Astrocyte of the hippocampus (primary cell): ENCODE results near the gene FIGLA.
A peak's percentile ranks its signal among the peaks of the same experiment; 100 is the strongest.

Experiments
- DNase-seq: peaks from one replicate; pipeline ENCODE4 v3.0.0; 2011; ENCODE audit warnings: low read depth, low spot score

FIGLA gene, protein sequence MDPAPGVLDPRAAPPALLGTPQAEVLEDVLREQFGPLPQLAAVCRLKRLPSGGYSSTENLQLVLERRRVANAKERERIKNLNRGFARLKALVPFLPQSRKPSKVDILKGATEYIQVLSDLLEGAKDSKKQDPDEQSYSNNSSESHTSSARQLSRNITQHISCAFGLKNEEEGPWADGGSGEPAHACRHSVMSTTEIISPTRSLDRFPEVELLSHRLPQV

DNA sequence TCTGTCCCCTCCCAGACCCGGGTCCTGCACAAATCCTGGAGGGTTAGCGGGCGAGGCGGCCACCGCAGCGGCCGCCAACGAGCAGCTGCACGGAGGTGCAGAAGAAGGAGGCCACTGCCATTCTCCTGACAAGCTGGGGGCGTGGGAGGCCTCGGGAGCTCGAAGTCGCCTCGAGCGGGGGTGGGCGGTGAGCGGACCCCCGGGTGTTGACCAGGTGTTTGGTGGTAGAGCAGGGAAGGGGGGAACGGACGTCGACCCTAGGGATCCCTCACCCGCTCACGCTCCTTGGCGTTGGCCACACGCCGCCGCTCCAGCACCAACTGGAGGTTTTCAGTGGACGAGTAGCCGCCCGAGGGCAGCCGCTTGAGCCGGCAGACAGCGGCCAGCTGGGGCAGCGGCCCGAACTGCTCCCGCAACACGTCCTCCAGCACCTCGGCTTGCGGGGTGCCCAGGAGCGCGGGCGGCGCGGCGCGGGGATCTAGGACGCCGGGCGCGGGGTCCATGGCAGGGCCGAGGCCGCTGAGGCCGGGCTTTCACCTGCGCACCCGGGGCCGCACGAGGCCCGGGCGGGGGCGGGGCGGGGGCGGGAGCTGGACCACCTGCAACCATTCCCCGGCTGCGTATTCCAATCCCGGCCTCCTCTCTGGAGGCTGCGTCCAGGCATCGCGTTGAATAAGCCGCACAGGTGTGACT lies at the start of gene FIGLA:
TSS of gene FIGLA (minus strand) at position 508 of the 693 bp plus-strand sequence. CDS start at position 503, 5 bp downstream.
- peak; percentile 45 for DNase-seq

DNA sequence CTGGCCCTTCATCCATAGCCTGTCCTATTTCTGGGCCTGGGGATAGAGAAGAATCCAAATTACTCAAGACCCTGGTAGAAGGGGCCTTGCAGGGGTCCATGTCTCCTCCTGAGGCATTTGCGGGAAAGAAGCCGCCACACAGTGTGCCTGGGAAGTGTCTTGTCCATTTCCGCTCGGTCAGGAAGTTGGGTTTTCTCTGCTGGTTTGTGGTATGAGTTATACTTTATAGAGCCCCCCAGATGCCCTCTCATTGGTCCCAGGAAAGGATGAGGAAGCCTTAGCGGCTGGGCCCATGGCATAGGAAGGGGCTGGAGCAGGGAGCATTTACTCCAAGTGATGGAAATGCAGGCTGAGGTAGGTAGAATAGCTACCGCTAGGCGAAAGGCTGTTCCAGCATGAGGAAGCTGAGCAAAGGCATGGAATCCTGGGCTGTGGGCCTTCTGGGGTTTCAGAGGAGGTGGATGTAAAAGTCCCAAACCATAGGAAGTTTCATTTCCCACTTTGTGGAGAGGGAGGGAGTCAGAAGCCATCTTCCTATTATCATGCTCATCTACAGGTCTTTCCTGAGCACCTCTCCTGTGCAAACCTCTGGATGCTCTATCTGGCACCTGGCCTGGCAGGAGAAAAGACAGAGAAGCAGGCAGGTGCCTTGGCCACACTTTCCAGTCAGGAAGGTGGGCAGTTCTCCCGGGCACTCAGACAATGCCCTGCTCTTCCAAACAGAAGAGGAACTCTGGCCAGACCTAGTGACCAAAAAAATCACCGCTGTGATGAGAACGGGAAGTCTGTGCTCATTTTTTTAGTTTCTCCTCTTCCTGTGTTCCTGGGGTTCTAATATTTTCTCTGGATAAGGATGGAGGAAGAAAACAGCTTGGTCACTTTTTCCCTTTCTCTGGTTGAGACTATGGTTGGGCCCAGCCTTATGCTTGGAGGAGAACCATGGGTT lies 47.8 kb upstream of the FIGLA start:
- no peak for DNase-seq

DNA sequence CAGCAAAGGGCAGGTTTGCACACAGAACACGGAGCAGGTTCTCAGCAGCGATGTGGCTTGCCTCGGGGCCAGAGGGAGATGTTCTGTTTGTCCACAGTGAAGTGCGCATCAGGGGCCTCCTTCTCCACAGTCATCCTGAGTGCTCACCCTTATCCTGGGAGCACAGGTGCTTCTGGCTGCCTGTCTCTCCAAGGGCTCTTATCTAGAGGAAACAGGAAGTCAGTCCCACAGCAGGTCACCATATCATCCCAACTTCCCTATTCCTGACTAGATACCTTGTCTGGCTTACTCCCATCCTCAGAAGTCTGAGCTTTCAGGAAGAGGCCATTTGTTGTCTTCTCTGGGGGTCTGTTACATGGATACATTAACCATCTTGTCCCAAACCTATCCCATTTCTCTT lies 45.2 kb upstream of the FIGLA start, which contains the start of gene CD207:
TSS of gene CD207 (minus strand) at position 174 of the 400 bp plus-strand sequence. CDS start at position 134, 40 bp downstream.
- no peak for DNase-seq

DNA sequence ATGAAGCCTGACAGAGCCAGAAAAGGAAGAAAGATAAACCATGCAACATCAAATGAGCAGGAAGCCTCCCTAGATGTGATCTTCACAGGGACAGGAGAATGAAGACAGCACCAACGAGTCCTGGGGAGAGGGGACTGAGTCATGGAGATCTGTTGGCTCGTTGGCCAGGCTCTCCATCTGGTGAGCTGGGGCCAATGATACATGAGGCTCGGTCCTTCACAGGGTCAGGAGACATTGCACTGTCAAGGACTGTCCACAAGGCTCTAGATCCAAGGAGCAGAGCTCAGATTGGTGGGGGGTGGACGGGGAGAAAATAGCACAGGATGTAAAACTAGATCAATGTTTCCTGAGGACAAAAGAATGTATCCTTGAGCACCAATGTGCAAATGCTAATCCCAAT lies 44.4 kb upstream of the FIGLA start:
- DNase-seq, result no peak

DNA sequence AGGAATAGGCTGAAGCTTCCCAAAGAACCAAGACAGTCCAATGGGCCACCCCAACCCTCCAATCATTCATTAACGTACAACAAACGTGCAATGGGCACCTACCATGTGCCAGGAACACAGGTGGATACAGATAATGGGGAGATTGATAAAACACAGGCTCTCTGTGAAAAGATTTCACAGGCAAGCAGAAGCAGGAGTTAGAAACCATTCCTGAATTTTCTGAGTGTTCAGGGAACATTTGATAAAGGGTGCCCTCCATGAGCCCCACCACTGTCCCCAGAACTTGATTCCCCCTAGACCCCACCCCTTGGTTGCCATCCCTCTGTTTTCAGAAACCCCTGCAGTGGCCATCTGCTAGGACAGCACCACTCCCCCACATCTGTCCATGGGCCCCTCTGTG lies 43.7 kb upstream of the FIGLA start:
- no peak for DNase-seq

DNA sequence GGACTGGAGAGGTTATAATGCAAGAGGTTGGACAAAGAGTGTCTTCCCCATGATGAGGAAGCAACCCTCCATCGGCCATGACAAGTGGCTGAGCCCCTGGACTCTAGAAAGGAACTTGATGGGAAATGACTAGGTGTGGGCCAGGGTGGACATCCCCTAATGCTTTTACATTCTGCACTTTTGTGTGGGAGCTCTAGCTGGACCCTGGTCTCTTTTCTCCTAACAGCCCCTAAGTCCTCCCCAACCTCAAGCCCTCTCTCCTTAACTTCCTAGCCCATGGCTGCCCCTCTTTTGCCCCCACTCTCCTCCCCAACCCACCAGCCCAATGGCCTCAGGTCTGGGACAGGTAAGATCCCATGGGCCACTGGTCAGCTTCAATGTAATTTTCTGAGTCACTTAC lies 42.8 kb upstream of the FIGLA start:
- DNase-seq, result no peak

DNA sequence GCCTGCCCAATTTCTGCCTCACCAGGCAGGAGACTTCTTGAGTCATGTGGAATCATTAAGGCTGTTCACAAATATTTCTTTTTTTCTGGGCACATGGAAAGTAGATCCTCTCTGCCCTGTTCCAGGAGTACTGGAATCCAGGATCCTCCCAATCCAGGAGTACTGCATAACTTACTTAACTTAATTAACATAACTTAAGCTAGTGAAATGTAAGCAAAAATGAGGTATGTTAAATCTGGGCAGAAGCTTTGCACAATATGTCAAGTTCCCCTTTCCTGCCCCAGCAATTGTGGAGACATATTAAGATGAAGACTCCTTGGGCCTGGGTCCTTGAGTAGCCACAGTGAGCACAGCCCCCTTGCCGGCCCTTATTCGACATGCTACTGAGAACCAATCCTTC lies 41.9 kb upstream of the FIGLA start:
- no peak for DNase-seq

DNA sequence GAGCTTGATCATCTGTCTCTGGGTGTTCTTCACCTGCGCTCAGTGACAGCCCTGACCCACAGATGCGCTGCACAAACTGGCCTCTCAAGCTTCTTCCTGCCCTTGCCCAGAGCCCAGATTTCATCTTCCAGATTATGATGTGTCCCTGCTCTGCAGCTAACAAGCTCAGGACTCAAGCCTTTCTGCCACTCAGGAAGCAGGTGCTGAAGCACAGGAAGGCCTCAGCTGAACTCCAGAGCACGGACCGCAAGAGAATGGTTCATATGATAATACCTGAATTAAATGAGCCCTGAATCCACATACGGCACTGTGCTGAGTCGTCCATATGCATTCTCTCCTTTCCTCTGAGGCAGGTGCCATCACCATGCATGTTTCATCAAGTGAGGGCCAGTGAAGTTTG lies 41.4 kb upstream of the FIGLA start:
- no peak for DNase-seq

DNA sequence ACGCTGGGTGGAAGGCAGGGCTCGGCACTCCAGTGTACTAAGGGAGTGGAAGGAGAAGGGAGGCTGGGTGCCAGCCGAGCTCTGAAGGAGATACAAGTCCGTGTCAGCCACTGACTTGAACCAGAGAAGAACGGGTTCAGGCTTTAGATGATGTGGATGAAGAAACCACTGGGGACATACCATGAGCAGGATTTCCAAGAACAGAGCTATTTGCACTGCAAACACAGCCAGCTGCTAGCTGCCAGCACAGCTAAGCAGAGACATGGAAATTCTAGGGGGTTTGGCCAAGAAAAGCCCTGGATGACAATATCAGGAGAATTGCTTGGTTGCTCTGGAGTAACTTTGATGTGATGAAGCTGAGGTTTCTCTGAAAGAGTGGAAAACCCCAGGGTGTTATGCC lies 39.9 kb upstream of the FIGLA start:
- DNase-seq, result no peak

DNA sequence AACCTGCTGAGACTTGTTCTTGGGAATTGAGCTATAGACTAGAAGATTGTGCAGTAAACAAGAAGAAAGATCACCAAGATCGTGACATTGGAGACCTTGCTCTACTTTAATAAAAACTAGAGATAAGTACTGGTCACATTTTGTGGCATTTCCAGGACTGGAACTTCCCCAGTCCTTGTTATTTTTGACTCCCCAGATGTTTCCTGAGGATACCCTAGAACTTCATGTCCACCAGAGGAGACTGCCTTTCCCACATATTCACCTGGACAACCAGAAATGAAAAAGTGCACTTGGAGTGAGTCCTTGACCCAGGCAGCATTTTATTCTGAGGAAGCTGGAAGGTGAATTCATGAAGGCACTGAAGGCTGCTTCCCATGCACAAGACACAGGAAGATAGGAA lies 39.5 kb upstream of the FIGLA start:
- DNase-seq, result no peak

DNA sequence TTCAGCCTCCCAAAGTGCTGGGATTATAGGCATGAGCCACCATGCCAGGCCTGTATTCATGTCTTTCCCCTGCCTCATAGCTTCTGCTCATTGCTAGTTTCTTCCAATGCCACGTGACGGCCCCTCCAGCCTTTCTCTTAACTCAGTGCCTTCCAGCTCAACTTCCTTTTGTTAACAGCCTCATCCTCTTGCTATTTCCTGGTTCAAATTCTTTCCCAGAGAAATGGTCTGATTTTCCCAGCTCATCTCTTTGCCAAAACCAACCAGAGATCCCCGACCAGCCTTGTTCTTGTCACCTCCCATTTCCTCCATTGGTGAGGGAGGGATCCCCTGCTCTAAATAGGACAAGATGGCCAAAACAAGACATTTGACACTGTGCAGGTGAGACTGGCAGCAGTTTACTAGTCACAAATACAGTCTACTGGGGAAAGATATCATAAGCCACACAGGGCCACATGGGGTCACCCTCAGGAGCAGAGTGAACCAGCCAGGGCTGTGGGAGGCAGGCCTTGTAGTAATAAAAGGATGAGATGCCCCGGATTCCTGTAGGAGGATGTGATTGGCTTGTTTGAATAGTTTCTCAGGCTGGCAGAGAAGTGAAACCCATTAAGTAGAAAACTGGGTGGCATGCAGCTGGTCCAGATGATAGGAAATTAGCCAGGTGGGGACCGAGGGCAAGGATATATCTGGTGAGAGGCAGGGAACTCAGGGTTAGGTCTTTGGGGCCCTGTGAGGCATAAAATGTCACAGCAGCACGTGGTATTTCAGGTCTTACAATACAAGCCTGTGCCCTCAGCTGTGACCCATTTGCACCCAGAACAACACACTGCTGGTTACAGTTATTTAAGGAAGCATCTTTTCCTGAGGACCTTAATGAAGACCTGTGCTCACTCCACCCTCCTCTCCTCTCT lies 38.7 kb upstream of the FIGLA start:
- no peak for DNase-seq

DNA sequence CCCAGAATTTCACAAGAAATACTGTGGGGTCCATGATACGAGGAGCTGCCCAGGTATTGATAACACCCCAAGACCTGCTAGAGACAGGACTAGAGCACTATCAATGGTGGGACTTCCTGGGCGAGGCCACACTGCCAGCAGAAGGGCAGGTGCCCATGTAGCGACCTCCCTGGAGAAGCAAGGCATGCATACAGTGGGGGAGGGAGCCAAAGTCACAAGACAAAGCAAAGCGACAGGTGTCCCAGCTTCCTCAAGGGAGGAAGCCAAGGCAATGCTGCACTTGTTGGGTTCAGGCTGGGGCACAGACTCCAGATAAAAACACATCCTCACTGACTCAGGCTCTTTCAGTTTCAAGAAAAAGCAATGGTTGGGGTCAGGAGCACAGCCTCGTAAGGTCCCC lies 37.7 kb upstream of the FIGLA start:
- DNase-seq, result no peak

DNA sequence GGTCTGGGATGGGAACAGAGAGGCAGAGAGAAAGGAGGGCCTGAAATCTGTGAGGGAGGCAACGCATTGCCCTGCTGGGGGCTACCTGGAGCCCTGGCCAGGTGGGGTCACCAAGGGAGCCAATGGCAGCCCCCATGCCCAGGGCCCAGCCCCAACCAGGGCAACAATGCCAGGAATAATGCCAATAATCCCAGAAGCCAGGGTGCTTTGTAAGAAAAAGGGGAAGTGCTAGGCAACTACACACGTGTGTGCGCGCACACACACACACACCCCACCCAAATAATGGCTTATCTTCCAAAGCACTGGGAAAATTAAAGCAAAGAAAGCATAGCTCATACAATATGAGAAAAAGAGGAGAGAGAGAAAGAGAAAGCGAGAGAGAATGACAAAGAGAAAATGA lies 36.9 kb upstream of the FIGLA start:
- no peak for DNase-seq

DNA sequence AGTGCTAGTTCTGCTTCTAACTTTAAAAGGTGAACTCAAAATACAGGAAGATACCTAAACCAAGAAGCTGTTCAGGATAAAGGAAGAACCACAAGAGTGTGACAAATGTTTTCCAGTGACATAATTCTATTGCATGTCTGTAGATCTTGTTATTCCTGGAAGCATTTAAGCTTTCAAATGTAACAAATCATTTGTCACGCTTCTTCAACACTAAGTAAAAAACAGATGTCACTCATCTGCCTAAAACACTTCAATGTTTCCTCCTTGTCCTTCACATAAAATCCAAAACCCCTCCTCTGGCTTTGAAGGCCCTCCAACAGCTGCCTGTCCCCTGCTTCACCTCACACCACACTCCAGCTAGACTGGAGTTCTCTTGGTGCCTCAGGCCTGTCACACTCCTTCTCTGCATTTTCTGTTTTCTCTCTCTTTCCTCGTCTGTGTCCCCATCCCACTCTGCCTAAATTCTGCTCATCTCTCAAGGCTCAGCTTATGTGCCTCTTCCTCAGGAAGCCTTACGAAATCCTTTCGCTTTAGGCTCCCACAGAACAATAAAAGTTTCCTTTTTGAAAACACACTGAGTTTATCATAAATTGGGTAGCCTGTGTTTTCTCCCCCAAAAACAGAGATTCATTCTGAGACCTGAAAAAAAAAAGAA lies 36.4 kb upstream of the FIGLA start:
- DNase-seq, result no peak

DNA sequence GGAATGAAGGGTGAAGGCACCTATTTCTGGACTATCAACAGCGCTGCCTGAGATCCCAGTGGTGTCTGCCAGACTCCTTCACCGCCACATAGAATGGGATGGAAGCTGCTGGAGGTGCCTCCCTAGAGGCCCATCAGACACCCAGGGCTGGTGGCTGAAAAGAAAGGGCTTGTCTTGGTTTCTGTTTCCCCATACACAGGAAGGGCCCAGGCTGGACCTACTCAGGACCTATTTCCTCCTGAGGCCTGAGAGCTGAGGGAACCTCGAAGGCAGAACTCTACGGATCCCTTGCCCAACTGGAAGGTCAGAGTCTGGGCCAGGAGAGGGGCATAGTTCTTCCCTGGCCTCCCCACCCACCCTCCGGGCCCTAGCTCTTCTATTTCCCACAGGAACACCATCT lies 32.8 kb upstream of the FIGLA start:
- DNase-seq, result no peak

DNA sequence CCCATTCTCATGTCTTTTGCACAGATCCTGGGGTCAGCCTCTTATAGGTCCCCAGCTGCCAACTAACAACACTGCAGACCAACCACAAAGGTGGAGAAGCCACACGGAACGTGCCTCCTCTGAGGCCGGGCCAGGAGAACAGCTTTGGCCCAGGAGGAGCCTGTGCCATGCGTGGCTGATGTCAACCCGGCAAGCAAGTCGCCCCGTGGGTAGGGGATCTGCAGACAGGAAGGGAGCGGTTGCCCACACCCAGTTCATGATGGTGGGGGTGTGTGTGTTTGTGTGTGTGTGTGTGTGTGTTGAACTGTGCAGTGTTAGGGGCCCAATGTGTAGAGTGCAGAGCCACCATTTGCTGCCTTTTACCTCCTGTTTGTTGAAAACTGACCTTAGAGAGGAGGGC lies 32.4 kb upstream of the FIGLA start:
- DNase-seq, result no peak

DNA sequence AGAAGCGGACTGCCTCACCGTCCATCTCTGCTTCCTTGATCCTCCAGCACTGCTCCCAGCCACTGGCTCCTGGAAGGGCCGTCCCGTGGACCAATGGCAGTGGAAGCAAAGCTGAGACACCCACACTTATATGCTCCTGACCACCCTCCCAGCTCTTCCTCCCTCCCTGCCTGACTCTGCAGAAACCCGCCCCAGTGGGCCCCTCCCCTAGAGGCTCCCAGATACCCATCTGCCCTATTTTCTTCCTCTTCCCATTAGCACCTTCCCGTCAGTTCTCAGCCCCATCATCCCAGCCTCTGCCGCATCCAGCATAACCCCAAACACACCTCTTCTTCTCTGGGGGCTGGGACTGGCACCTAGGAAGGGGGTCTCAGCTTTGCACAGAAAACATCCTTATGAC lies 30.1 kb upstream of the FIGLA start, which contains the start of gene CLEC4F:
TSS of gene CLEC4F (minus strand) at position 101 of the 400 bp plus-strand sequence. CDS start at position 25, 76 bp downstream.
- no peak for DNase-seq

DNA sequence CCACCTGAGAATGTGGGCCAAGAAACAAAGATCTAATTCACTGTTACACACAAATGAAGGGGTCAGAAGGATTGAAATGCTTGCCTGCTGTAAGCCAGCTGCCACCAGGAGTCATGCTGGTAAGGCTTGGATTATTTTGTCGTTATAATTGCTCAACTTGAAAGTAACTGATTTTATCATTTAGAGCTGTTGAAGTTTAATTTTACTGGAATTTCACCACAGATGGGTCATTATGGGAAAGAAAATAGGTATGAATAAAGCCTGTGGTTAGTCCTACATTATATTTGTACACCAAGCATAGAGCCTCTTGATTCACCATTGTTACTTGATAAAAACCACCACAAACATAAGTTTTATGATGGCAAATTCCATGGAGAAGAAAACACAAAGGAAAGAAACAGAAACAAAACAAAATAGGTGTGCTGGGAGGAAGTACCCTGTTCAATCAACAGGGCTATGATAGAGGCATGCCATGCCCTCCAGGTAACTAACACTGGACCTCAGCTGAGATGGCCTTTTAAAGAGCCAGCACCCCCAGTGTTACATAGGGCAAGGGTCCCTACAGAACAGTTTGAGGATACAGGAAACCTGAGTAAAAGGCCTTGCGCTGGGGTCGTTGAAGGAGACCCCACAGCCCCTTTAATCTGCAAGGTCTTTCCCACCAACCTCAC lies 27.0 kb upstream of the FIGLA start:
- no peak for DNase-seq

DNA sequence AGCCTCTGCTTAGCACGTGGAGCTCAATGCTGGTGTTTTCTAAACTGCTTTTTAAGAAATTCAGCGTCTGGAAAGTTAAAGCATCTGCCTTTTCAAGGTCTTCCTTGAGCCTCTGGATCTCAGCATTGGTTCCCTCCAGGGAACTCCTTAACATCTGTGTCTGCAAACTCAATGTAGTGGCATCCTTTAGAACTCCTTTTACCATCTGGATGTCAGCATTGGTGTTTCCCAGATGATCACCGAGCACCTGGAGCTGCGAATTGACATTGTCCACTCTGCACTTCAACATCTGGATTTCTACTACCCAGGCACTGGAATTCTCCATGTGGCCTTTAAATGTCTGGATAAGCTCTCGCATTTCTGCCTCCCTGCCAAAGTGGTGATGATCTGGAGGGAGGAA lies 26.3 kb upstream of the FIGLA start:
- DNase-seq, result no peak
